Activated CD8-positive, alpha-beta T cell treated with anti-CD3 and anti-CD28 coated beads, Interleukin-2, amount 10 ng/mL, durations not matched to agents 7 days and 5 days (primary cell): ENCODE data around the gene DOCK1. TPM values are rescaled to one million over a fixed set of nuclear protein-coding genes. Genes with fewer than 3 reads are reported as not detected.

Experiments
- ATAC-seq: fragments of 150-1000 bp; cut with Tn5 transposase; one replicate; pipeline ENCODE4 v1.10.0; 2021; ENCODE audit warnings: moderate library complexity
- CTCF ChIA-PET: fragments of 350-600 bp; sonication (Branson Sonifier 250); formaldehyde crosslinking; loops from one replicate; lab custom pipeline; 2021; ENCODE audit warnings: antibody characterized with exemption; lab: Charles Lee
- POLR2A ChIA-PET: fragments of 350-600 bp; sonication (Branson Sonifier 250); formaldehyde crosslinking; loops from one replicate; lab custom pipeline; 2021; ENCODE audit warnings: antibody characterized with exemption; lab: Charles Lee
- DNase-seq: peaks from one replicate; pipeline ENCODE4 v3.0.0-alpha.2; 2020
- H3K27ac Mint-ChIP-seq: one replicate; pipeline ENCODE4 v1.8.0; 2021; ENCODE audit warnings: mild to moderate bottlenecking, mixed read lengths
- H3K27me3 Mint-ChIP-seq: one replicate; pipeline ENCODE4 v1.8.0; 2021; ENCODE audit warnings: low read depth, mixed read lengths
- H3K36me3 Mint-ChIP-seq: one replicate; pipeline ENCODE4 v1.8.0; 2021; ENCODE audit warnings: low read depth, mixed read lengths
- H3K4me1 Mint-ChIP-seq: one replicate; pipeline ENCODE4 v1.8.0; 2021; ENCODE audit warnings: low read depth, mixed read lengths
- H3K4me3 Mint-ChIP-seq: one replicate; pipeline ENCODE4 v1.8.0; 2021; ENCODE audit warnings: mild to moderate bottlenecking, mixed read lengths
- H3K9me3 Mint-ChIP-seq: one replicate; pipeline ENCODE4 v1.8.0; 2022; ENCODE audit warnings: mixed read lengths; ENCODE audit not compliant: insufficient read depth
- total RNA-seq, 2 experiments: library from RNA; stranded (reverse); gene quantifications; one replicate each; pipeline ENCODE4 v1.2.3, GENCODE V29; 2021

DOCK1 gene
- total RNA-seq, 2 experiments from 2014 or later: not detected

GRCh38 chr10:127148933-127149220 lies 243.6 kb downstream of the DOCK1 start:
- H3K27me3 Mint-ChIP-seq: no peaks in the 10 kb centered on the region
- H3K27ac Mint-ChIP-seq: no peak overlapping the region
- POLR2A ChIA-PET: no interaction called here
- CTCF ChIA-PET: no interaction called here
- ATAC-seq: no peak
- no peaks in the 10 kb centered on the region for H3K36me3 Mint-ChIP-seq
- H3K4me3 Mint-ChIP-seq: no peak overlapping the region
- H3K4me1 Mint-ChIP-seq: no peaks in the 10 kb centered on the region
- DNase-seq: no peak
- H3K9me3 Mint-ChIP-seq: no peaks in the 10 kb centered on the region

- Mint-ChIP-seq H3K9me3 (no peaks in the 10 kb centered on the region), H3K4me3 (no peak overlapping the region), H3K27me3 (no peaks in the 10 kb centered on the region), H3K4me1 (no peaks in the 10 kb centered on the region), H3K36me3 (no peaks in the 10 kb centered on the region), H3K27ac (no peak overlapping the region)
- DNase-seq: no peak
- ChIA-PET POLR2A (no interaction called here), CTCF (no interaction called here)
- no peak for ATAC-seq
These were observed 244.4 kb downstream of the DOCK1 start for GRCh38 chr10:127149501-127150081.

GRCh38 chr10:127150136-127150535 lies 244.9 kb downstream of the DOCK1 start:
- Mint-ChIP-seq H3K36me3 (no peaks in the 10 kb centered on the region), H3K9me3 (no peaks in the 10 kb centered on the region), H3K4me1 (no peaks in the 10 kb centered on the region), H3K4me3 (no peak overlapping the region), H3K27ac (no peak overlapping the region), H3K27me3 (no peaks in the 10 kb centered on the region)
- no peak for DNase-seq
- CTCF ChIA-PET: no interaction called here
- POLR2A ChIA-PET: no interaction called here
- no peak for ATAC-seq

- CTCF ChIA-PET: no interaction called here
- POLR2A ChIA-PET: no interaction called here
- Mint-ChIP-seq H3K4me3 (no peak overlapping the region), H3K9me3 (no peaks in the 10 kb centered on the region), H3K27ac (no peak overlapping the region), H3K27me3 (no peaks in the 10 kb centered on the region), H3K4me1 (no peaks in the 10 kb centered on the region), H3K36me3 (no peaks in the 10 kb centered on the region)
- ATAC-seq (no peak), DNase-seq (no peak)
These were observed 246.3 kb downstream of the DOCK1 start for GRCh38 chr10:127151541-127151940.

- no peaks in the 10 kb centered on the region for H3K9me3 Mint-ChIP-seq
- ChIA-PET POLR2A (no interaction called here), CTCF (no interaction called here)
- ATAC-seq: no peak
- H3K27ac Mint-ChIP-seq: no peak overlapping the region
- no peaks in the 10 kb centered on the region for H3K36me3 Mint-ChIP-seq
- no peaks in the 10 kb centered on the region for H3K4me1 Mint-ChIP-seq
- DNase-seq: no peak
- no peaks in the 10 kb centered on the region for H3K27me3 Mint-ChIP-seq
- no peak overlapping the region for H3K4me3 Mint-ChIP-seq
These were observed 246.9 kb downstream of the DOCK1 start for GRCh38 chr10:127151981-127152699.

GRCh38 chr10:127153181-127153580 lies 248.0 kb downstream of the DOCK1 start:
- ATAC-seq (no peak), DNase-seq (no peak)
- Mint-ChIP-seq H3K4me3 (no peak overlapping the region), H3K36me3 (no peaks in the 10 kb centered on the region), H3K4me1 (no peaks in the 10 kb centered on the region), H3K9me3 (no peaks in the 10 kb centered on the region), H3K27ac (no peak overlapping the region), H3K27me3 (no peaks in the 10 kb centered on the region)
- CTCF ChIA-PET: no interaction called here
- POLR2A ChIA-PET: no interaction called here

- no peaks in the 10 kb centered on the region for H3K4me1 Mint-ChIP-seq
- no peak overlapping the region for H3K4me3 Mint-ChIP-seq
- H3K27me3 Mint-ChIP-seq: no peaks in the 10 kb centered on the region
- CTCF ChIA-PET: no interaction called here
- no peak for DNase-seq
- H3K9me3 Mint-ChIP-seq: no peaks in the 10 kb centered on the region
- H3K36me3 Mint-ChIP-seq: no peaks in the 10 kb centered on the region
- POLR2A ChIA-PET: no interaction called here
- H3K27ac Mint-ChIP-seq: no peak overlapping the region
- no peak for ATAC-seq
These were observed 249.8 kb downstream of the DOCK1 start for GRCh38 chr10:127154831-127155620.

- Mint-ChIP-seq H3K9me3 (no peaks in the 10 kb centered on the region), H3K27ac (no peak overlapping the region), H3K27me3 (no peaks in the 10 kb centered on the region), H3K4me1 (no peaks in the 10 kb centered on the region), H3K36me3 (no peaks in the 10 kb centered on the region), H3K4me3 (no peak overlapping the region)
- ChIA-PET CTCF (no interaction called here), POLR2A (no interaction called here)
- ATAC-seq: no peak
- DNase-seq: no peak
These were observed 251.9 kb downstream of the DOCK1 start for GRCh38 chr10:127157089-127157488.

- Mint-ChIP-seq H3K4me1 (no peaks in the 10 kb centered on the region), H3K4me3 (no peak overlapping the region), H3K9me3 (no peaks in the 10 kb centered on the region), H3K36me3 (no peaks in the 10 kb centered on the region), H3K27ac (no peak overlapping the region), H3K27me3 (no peaks in the 10 kb centered on the region)
- POLR2A ChIA-PET: no interaction called here
- no peak for ATAC-seq
- DNase-seq: no peak
- CTCF ChIA-PET: no interaction called here
These were observed 252.4 kb downstream of the DOCK1 start for GRCh38 chr10:127157506-127158200.

GRCh38 chr10:127158662-127159061 lies 253.4 kb downstream of the DOCK1 start:
- POLR2A ChIA-PET: no interaction called here
- CTCF ChIA-PET: no interaction called here
- Mint-ChIP-seq H3K36me3 (no peaks in the 10 kb centered on the region), H3K27ac (no peak overlapping the region), H3K27me3 (no peaks in the 10 kb centered on the region), H3K9me3 (no peaks in the 10 kb centered on the region), H3K4me3 (no peak overlapping the region), H3K4me1 (no peaks in the 10 kb centered on the region)
- ATAC-seq: no peak
- DNase-seq: no peak

- Mint-ChIP-seq H3K9me3 (no peaks in the 10 kb centered on the region), H3K4me1 (no peaks in the 10 kb centered on the region), H3K27me3 (no peaks in the 10 kb centered on the region), H3K4me3 (no peak overlapping the region), H3K27ac (no peak overlapping the region), H3K36me3 (no peaks in the 10 kb centered on the region)
- ATAC-seq: no peak
- POLR2A ChIA-PET: no interaction called here
- no peak for DNase-seq
- CTCF ChIA-PET: no interaction called here
These were observed 254.5 kb downstream of the DOCK1 start for GRCh38 chr10:127159648-127160245.

- DNase-seq (no peak), ATAC-seq (no peak)
- POLR2A ChIA-PET: no interaction called here
- H3K4me3 Mint-ChIP-seq: no peak overlapping the region
- H3K4me1 Mint-ChIP-seq: no peaks in the 10 kb centered on the region
- H3K36me3 Mint-ChIP-seq: no peaks in the 10 kb centered on the region
- H3K27ac Mint-ChIP-seq: no peak overlapping the region
- no peaks in the 10 kb centered on the region for H3K27me3 Mint-ChIP-seq
- H3K9me3 Mint-ChIP-seq: no peaks in the 10 kb centered on the region
- CTCF ChIA-PET: no interaction called here
These were observed 256.3 kb downstream of the DOCK1 start for GRCh38 chr10:127161482-127161881.
